SK-N-MC (cell line): ENCODE measurements around the gene KIAA1191.

Experiments
- EZH2 ChIP-seq: fragments of 200-600 bp; sonication (generic); IDR thresholded peaks from one replicate; pipeline ENCODE4 v1.6.1; 2017; ENCODE audit warnings: antibody characterized with exemption
- FOXP2 ChIP-seq: optimal IDR thresholded peaks from 2 replicates; pipeline ENCODE3; 2011; ENCODE audit warnings: mild to moderate bottlenecking, moderate library complexity; ENCODE audit not compliant: insufficient read depth; ENCODE audit errors: extremely low read length, control extremely low read depth
- POLR2AphosphoS5 ChIP-seq: IDR thresholded peaks from 2 replicates; pipeline ENCODE4 v1.6.1; 2012; ENCODE audit warnings: mild to moderate bottlenecking, low read depth, low read length, borderline replicate concordance

DNA sequence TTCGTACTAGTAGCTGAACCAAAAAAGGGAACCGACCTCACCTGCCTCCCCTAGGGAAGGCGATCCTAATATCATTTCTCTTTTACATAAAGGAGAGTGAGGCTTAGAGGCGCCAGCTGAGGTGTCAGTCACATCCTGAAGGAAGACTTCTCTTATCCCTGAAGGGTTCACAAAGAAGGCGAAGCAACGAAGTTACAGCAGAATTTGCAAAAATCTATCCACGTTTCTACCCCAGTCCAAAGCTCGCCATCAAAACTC is 598 bp upstream of the KIAA1191 start:
- TF ChIP-seq POLR2AphosphoS5: no peak
- TF ChIP-seq EZH2: no peak
- TF ChIP-seq FOXP2: no peak
